Upper lobe of left lung (tissue), 4 donors: ENCODE data around the gene SBNO1.

Experiments
- CTCF ChIP-seq, 6 experiments: fragments of 450-650 bp in 4 of 6; fragments of 200-600 bp in 2 of 6; sonication (generic) in 2 of 6; IDR thresholded peaks; one replicate each; pipeline ENCODE4 v1.5.1; 2016 to 2019; ENCODE audit warnings: antibody characterized with exemption in 6 of 6
- EP300 ChIP-seq, 4 donors: sonication (generic); formaldehyde crosslinking; IDR thresholded peaks; one replicate each; pipeline ENCODE4 v1.5.1; 2017; ENCODE audit warnings: antibody characterized with exemption in 4 of 4, control low read depth in 2 of 4
- POLR2A ChIP-seq, 4 donors: fragments of 450-650 bp; IDR thresholded peaks; one replicate each; pipeline ENCODE4 v1.5.1; 2016 to 2017; ENCODE audit warnings: antibody characterized with exemption in 4 of 4, mild to moderate bottlenecking in 2 of 4
- POLR2AphosphoS5 ChIP-seq, 2 donors: sonication (generic); formaldehyde crosslinking; IDR thresholded peaks; one replicate each; pipeline ENCODE4 v1.5.1; 2017; ENCODE audit warnings: antibody characterized with exemption in 2 of 2

- TF ChIP-seq CTCF (IDR thresholded peaks at IDR 0.05) (no peak), POLR2AphosphoS5 (IDR thresholded peaks at IDR 0.05) (no peak), POLR2A (IDR thresholded peaks at IDR 0.05) (no peak), EP300 (IDR thresholded peaks at IDR 0.05) (no peak)
Observed at GRCh38 chr12:123398550-123399254, 34.1 kb upstream of the SBNO1 start.
